Activated naive CD8-positive, alpha-beta T cell treated with anti-CD3 and anti-CD28 coated beads, Interleukin-2, amount 10 ng/mL, durations not matched to agents 7 days and 5 days (primary cell): ENCODE results near the gene PLEKHG4. TPM values are rescaled to one million over a fixed set of nuclear protein-coding genes. Genes with fewer than 3 reads are reported as not detected.

ENCODE experiments used
- ATAC-seq: fragments of 150-1000 bp; cut with Tn5 transposase; one replicate; pipeline ENCODE4 v1.10.0; 2021; ENCODE audit warnings: low read depth, moderate library complexity
- POLR2A ChIA-PET: fragments of 350-600 bp; sonication (Branson Sonifier 250); formaldehyde crosslinking; loops from one replicate; lab custom pipeline; 2021; ENCODE audit warnings: antibody characterized with exemption; lab: Charles Lee
- DNase-seq: peaks from one replicate; pipeline ENCODE4 v3.0.0; 2021
- H3K27ac Mint-ChIP-seq: one replicate; pipeline ENCODE4 v1.8.0; 2022; ENCODE audit warnings: mild to moderate bottlenecking, mixed read lengths
- H3K27me3 Mint-ChIP-seq: one replicate; pipeline ENCODE4 v1.8.0; 2022; ENCODE audit warnings: mild to moderate bottlenecking, moderate library complexity, mixed read lengths
- H3K36me3 Mint-ChIP-seq: one replicate; pipeline ENCODE4 v1.8.0; 2021; ENCODE audit warnings: mild to moderate bottlenecking, mixed read lengths
- H3K4me1 Mint-ChIP-seq: one replicate; pipeline ENCODE4 v1.8.0; 2021; ENCODE audit warnings: mixed read lengths
- H3K4me3 Mint-ChIP-seq: one replicate; pipeline ENCODE4 v1.8.0; 2022; ENCODE audit warnings: mild to moderate bottlenecking, moderate library complexity, mixed read lengths
- H3K9me3 Mint-ChIP-seq: one replicate; pipeline ENCODE4 v1.8.0; 2021; ENCODE audit warnings: mixed read lengths
- total RNA-seq, 2 experiments: library from RNA; stranded (reverse); gene quantifications; one replicate each; pipeline ENCODE4 v1.2.3, GENCODE V29; 2021

Gene PLEKHG4
- total RNA-seq, 2 experiments from 2014 or later, result 15.7 to 18.2 TPM

GRCh38 chr16:67238806-67239470 lies 40.4 kb upstream of the PLEKHG4 start:
- DNase-seq (no peak), ATAC-seq (no peak)
- Mint-ChIP-seq H3K36me3 (peaks cover 23% of the 10 kb centered on the region), H3K9me3 (no peaks in the 10 kb centered on the region), H3K27ac (no peak overlapping the region), H3K4me1 (peaks cover 30% of the 10 kb centered on the region), H3K4me3 (no peak overlapping the region), H3K27me3 (no peaks in the 10 kb centered on the region)
- POLR2A ChIA-PET, result interaction anchor here (3.2 kb wide), 1 partner anchor 12 kb away, joined by 14 read pairs; the partner anchor contains the start of gene TMEM208

GRCh38 chr16:67240506-67240905 lies 38.8 kb upstream of the PLEKHG4 start:
- Mint-ChIP-seq H3K9me3 (no peaks in the 10 kb centered on the region), H3K27ac (peak overlapping the region; percentile 25), H3K27me3 (no peaks in the 10 kb centered on the region), H3K4me1 (peaks cover 44% of the 10 kb centered on the region), H3K36me3 (peaks cover 23% of the 10 kb centered on the region), H3K4me3 (no peak overlapping the region)
- POLR2A ChIA-PET, result no interaction called here
- DNase-seq (no peak), ATAC-seq (no peak)

DNA sequence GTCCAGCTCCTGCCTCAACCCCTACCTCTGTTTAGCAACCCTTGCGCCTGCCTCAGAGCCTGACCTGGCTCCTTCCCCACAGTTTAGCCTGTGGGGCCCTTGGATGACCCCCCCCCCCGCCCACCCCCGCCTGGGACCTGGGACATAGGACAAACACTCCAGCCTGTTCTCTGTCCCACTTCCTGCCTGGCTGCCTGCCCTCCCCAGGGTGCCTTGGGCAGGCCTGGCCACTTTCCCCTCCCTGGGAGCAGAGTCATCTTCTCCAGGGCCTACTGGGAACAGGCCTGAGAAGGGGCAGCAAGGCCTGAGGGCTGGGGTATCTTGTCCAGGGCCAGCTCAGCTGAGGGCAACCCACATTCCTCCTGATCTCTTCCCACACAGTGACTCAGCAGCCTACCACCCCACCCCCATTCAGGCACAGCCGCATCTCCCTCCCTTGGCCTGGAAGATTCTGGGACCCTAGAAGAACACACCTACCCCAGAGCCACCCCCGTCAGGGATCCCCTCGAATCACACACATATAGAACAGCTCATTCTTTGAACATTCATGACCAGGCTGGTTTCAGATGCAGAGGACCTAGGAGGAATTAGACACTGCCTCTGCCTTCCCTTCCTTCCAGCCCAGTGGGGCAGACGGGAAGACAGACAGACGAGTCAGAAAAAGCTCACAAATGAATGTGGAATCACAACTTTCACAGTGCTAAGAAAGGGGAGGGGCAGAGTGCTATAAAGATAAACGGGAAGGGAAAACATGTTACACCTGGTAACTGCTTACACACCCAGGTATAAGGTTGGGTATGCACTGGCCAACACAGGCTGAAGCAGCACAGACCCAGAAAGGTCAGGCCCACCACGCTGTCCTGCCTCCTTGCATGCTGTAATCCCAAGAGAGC lies 38.1 kb upstream of the PLEKHG4 start:
- ATAC-seq (no peak), DNase-seq (no peak)
- peaks cover 19% of the 10 kb centered on the region for H3K36me3 Mint-ChIP-seq
- POLR2A ChIA-PET, result interaction anchor here (9.4 kb wide), 1 partner anchor 13 kb away, joined by 130 read pairs; the partner anchor contains the start of gene TMEM208
- peak overlapping the region; percentile 85 for H3K27ac Mint-ChIP-seq
- no peak overlapping the region for H3K4me3 Mint-ChIP-seq
- no peaks in the 10 kb centered on the region for H3K9me3 Mint-ChIP-seq
- H3K4me1 Mint-ChIP-seq, result peaks cover 41% of the 10 kb centered on the region
- no peaks in the 10 kb centered on the region for H3K27me3 Mint-ChIP-seq

GRCh38 chr16:67242138-67242730 lies 37.1 kb upstream of the PLEKHG4 start:
- peaks cover 40% of the 10 kb centered on the region for H3K4me1 Mint-ChIP-seq
- H3K9me3 Mint-ChIP-seq, result no peaks in the 10 kb centered on the region
- no peak for ATAC-seq
- no peak for DNase-seq
- peaks cover 11% of the 10 kb centered on the region for H3K36me3 Mint-ChIP-seq
- no peak overlapping the region for H3K4me3 Mint-ChIP-seq
- H3K27me3 Mint-ChIP-seq, result no peaks in the 10 kb centered on the region
- H3K27ac Mint-ChIP-seq, result peak overlapping the region; percentile 85
- POLR2A ChIA-PET, result interaction anchor here (9.4 kb wide), 1 partner anchor 14 kb away, joined by 130 read pairs; the partner anchor contains the start of gene TMEM208

- Mint-ChIP-seq H3K9me3 (no peaks in the 10 kb centered on the region), H3K4me3 (no peak overlapping the region)
Measured at GRCh38 chr16:67243481-67243880, 35.9 kb upstream of the PLEKHG4 start.

GRCh38 chr16:67244387-67245185 lies 34.7 kb upstream of the PLEKHG4 start:
- H3K9me3 Mint-ChIP-seq, result no peaks in the 10 kb centered on the region

More at GRCh38 chr16:67243481-67243880, 35.9 kb upstream of the PLEKHG4 start:
- H3K27ac Mint-ChIP-seq, result peak overlapping the region; percentile 96
- no peak for DNase-seq
- POLR2A ChIA-PET, result interaction anchor here (2.3 to 9.4 kb wide), 3 partner anchors 8 to 51 kb away, joined by 11 to 130 read pairs (median 17); partner anchors contain the start of gene TMEM208
- H3K36me3 Mint-ChIP-seq, result peaks cover 7% of the 10 kb centered on the region
- H3K4me1 Mint-ChIP-seq, result peaks cover 40% of the 10 kb centered on the region
- H3K27me3 Mint-ChIP-seq, result no peaks in the 10 kb centered on the region
- ATAC-seq, result no peak

GRCh38 chr16:67245186-67245585 lies 34.1 kb upstream of the PLEKHG4 start:
- peaks cover 10% of the 10 kb centered on the region for H3K27me3 Mint-ChIP-seq
- POLR2A ChIA-PET, result interaction anchor here (1.0 to 9.4 kb wide), 6 partner anchors 10 to 232 kb away, joined by 3 to 130 read pairs (median 10); partner anchors contain the start of gene TMEM208

More at GRCh38 chr16:67244387-67245185, 34.7 kb upstream of the PLEKHG4 start:
- peaks cover 6% of the 10 kb centered on the region for H3K36me3 Mint-ChIP-seq
- peak overlapping the region; percentile 82 for H3K4me3 Mint-ChIP-seq
- H3K27ac Mint-ChIP-seq, result peak overlapping the region; percentile 96
- peaks cover 4% of the 10 kb centered on the region for H3K27me3 Mint-ChIP-seq
- POLR2A ChIA-PET, result interaction anchor here (0.5 to 9.4 kb wide), 9 partner anchors 9 to 248 kb away, joined by 3 to 130 read pairs (median 6); partner anchors contain the start of genes MATCAP1, PLEKHG4 and TMEM208
- peak; percentile 72 for DNase-seq
- H3K4me1 Mint-ChIP-seq, result peaks cover 44% of the 10 kb centered on the region
- peak; percentile 74 for ATAC-seq

DNA sequence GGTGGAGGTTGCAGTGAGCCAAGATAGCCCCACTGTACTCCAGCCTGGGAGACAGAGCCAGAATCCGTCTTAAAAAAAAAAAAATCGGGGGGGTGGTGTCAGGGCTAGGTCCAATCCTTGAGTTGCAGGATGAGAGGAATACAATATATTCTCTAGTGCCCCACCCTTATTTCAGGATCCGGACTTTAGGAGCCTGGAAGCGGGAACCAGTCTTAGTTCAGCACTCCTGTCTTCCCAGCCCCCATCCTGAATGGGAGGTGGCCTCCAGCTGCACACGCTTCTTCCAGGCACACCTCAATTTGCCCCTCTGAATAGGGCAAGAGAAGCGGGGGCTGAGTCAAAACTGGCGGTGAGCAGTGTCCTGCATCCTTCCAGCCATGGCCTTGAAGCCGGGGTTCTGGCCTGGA lies 33.7 kb upstream of the PLEKHG4 start:
- no peak for DNase-seq
- Mint-ChIP-seq H3K9me3 (no peaks in the 10 kb centered on the region), H3K4me1 (peaks cover 48% of the 10 kb centered on the region), H3K4me3 (peak overlapping the region; percentile 82), H3K27ac (peak overlapping the region; percentile 96), H3K36me3 (peaks cover 5% of the 10 kb centered on the region), H3K27me3 (peaks cover 13% of the 10 kb centered on the region)
- ATAC-seq, result no peak
- POLR2A ChIA-PET, result interaction anchor here (1.0 to 9.4 kb wide), 7 partner anchors 10 to 232 kb away, joined by 3 to 130 read pairs (median 10); partner anchors contain the start of gene TMEM208

More at GRCh38 chr16:67245186-67245585, 34.1 kb upstream of the PLEKHG4 start:
- no peaks in the 10 kb centered on the region for H3K9me3 Mint-ChIP-seq
- H3K4me1 Mint-ChIP-seq, result peaks cover 47% of the 10 kb centered on the region
- no peak for DNase-seq
- no peak for ATAC-seq
- H3K36me3 Mint-ChIP-seq, result peaks cover 5% of the 10 kb centered on the region
- peak overlapping the region; percentile 82 for H3K4me3 Mint-ChIP-seq
- peak overlapping the region; percentile 96 for H3K27ac Mint-ChIP-seq

- Mint-ChIP-seq H3K4me1 (peaks cover 46% of the 10 kb centered on the region), H3K27me3 (peaks cover 13% of the 10 kb centered on the region)
Measured at GRCh38 chr16:67246081-67246755, 33.1 kb upstream of the PLEKHG4 start.

DNA sequence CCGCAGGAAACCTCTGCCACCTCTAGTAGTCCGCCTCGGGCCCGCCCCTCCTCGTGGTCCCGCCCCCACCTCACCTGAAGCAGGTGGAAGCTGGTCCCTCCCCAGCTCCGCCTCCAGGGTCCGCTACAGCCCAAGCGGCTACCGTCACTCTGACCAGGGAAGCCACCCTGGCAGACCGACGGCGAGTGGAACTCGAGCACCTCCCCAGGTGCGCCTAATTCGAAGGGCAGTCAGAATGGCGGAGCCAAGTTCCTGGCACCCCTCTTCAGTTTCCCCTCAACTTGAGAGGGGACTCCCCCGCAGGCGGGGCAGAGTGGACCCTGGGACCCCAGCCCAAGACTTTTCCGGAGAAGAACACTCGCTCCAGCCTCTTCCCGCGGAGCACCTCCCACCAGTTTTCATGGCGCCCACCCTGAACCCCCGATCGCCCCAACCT lies 32.6 kb upstream of the PLEKHG4 start:
- POLR2A ChIA-PET, result interaction anchor here (0.5 to 9.4 kb wide), 11 partner anchors 10 to 357 kb away, joined by 3 to 130 read pairs (median 4); partner anchors contain the start of genes PLEKHG4 and TMEM208
- peak overlapping the region; percentile 82 for H3K4me3 Mint-ChIP-seq
- no peak for ATAC-seq
- peaks cover 13% of the 10 kb centered on the region for H3K27me3 Mint-ChIP-seq
- no peak for DNase-seq
- H3K4me1 Mint-ChIP-seq, result peaks cover 43% of the 10 kb centered on the region
- H3K27ac Mint-ChIP-seq, result peak overlapping the region; percentile 90
- no peaks in the 10 kb centered on the region for H3K9me3 Mint-ChIP-seq
- peaks cover 2% of the 10 kb centered on the region for H3K36me3 Mint-ChIP-seq

More at GRCh38 chr16:67246081-67246755, 33.1 kb upstream of the PLEKHG4 start:
- Mint-ChIP-seq H3K36me3 (peaks cover 5% of the 10 kb centered on the region), H3K27ac (peak overlapping the region; percentile 90), H3K4me3 (peak overlapping the region; percentile 82), H3K9me3 (no peaks in the 10 kb centered on the region)
- POLR2A ChIA-PET, result interaction anchor here (0.5 to 9.4 kb wide), 11 partner anchors 9 to 357 kb away, joined by 3 to 130 read pairs (median 4); partner anchors contain the start of genes PLEKHG4 and TMEM208
- ATAC-seq (peak; percentile 11), DNase-seq (peak; percentile 76)
